C4-2B (cell line): ENCODE measurements around the gene SP5.

Experiments
- H3K27ac ChIP-seq: fragments of 450-650 bp; 2 replicates; pipeline ENCODE4 v1.5.1; 2017
- ZFX ChIP-seq: fragments of 450-650 bp; IDR thresholded peaks from 2 replicates; pipeline ENCODE4 v1.6.1; 2017
- TF ChIP-seq, protein P1 (sequence below): fragments of 450-650 bp; conservative IDR thresholded peaks from 2 replicates; pipeline ENCODE4 v1.5.1; 2017; ENCODE audit warnings: mild to moderate bottlenecking

The SP5 gene

DNA sequence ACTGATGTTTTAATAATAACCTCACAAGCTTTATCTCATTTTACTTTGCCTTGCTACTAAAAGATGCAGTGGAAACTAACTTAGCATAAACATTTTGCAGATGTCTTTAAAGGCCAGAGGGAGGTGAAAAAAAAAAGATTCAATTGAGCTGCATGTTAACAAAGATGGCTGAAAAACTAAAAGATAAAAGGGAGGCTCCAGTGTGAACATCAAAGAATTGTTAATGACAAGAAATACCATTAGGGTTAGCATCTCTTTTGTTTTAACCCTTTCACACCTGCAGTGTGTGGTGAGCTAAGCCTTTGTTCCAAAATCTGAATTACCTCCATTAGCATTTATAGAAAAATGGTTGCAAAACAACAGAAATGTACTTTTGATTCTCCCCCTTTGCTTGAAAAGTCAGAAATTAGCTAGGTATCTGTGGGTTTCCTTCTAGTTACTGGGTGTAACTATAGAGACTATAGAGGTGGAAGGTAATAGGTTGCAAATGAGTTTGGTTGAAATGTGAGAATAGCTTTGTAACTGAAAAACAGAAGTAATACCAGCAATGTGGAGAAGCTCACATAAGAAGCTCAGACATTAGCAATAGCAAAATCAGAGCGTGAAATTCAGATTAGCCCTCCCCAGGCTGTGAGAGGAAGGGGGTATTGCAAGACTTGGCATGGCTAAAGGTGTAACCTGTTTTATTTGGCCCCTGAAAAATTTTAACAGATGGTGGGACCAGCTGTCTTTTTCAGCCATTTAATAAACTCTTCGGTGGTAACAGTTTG is 34.8 kb upstream of the SP5 start:
- TF ChIP-seq ZFX: no peak
- TF ChIP-seq, protein P1, sequence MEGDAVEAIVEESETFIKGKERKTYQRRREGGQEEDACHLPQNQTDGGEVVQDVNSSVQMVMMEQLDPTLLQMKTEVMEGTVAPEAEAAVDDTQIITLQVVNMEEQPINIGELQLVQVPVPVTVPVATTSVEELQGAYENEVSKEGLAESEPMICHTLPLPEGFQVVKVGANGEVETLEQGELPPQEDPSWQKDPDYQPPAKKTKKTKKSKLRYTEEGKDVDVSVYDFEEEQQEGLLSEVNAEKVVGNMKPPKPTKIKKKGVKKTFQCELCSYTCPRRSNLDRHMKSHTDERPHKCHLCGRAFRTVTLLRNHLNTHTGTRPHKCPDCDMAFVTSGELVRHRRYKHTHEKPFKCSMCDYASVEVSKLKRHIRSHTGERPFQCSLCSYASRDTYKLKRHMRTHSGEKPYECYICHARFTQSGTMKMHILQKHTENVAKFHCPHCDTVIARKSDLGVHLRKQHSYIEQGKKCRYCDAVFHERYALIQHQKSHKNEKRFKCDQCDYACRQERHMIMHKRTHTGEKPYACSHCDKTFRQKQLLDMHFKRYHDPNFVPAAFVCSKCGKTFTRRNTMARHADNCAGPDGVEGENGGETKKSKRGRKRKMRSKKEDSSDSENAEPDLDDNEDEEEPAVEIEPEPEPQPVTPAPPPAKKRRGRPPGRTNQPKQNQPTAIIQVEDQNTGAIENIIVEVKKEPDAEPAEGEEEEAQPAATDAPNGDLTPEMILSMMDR: no peak
- no peak overlapping the region for H3K27ac ChIP-seq

- TF ChIP-seq ZFX: no peak
- TF ChIP-seq, protein P1: no peak
- H3K27ac ChIP-seq: no peak overlapping the region
These were observed 33.8 kb upstream of the SP5 start for GRCh38 chr2:170681311-170681710.

- TF ChIP-seq ZFX: no peak
- TF ChIP-seq, protein P1: no peak
These were observed 29.5 kb upstream of the SP5 start for GRCh38 chr2:170685591-170685990.

DNA sequence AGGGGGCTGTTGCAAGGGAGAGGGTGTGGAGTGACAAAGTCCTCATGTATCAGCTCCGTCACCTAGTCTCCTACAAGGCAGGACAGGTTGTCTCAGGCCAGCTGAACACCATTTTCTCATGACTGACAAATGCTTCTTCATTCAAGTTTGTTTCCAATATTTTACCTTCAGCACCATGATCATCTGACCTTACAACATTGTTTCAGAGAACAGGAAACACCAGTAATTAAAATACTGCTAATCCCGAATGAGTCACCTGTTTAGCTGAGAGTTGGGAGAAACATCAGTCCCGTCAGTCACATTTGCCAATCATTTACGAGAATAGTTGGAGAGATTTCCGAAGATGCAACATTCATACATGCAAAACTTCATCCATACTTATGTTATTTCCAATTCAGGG is 25.7 kb upstream of the SP5 start:
- TF ChIP-seq ZFX: no peak
- TF ChIP-seq, protein P1: no peak

More at GRCh38 chr2:170685591-170685990, 29.5 kb upstream of the SP5 start:
- H3K27ac ChIP-seq: no peak overlapping the region

DNA sequence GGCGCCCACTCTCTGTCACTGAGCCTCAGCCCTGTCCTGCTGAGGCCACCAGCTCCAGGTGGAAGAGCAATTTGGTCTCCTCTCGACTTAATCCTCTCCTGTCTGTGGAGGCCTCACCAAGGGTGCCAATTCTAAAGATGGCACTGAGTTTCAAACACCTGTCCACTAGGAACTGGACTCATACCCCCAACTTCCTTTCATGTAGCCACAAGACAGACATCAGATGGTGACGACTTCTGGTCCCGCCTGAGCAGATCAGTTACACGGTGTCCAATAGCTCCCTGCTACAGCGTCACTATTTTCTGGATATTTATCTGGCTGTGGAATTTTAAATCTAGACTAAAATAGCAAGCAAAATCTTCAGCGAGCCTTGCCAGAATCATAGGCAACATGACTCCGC is 24.5 kb upstream of the SP5 start:
- H3K27ac ChIP-seq: no peak overlapping the region
- TF ChIP-seq, protein P1: no peak
- no peak for TF ChIP-seq ZFX

More for the DNA sequence above, 25.7 kb upstream of the SP5 start:
- H3K27ac ChIP-seq: no peak overlapping the region

GRCh38 chr2:170694316-170694715 is 20.8 kb upstream of the SP5 start:
- TF ChIP-seq, protein P1: no peak
- TF ChIP-seq ZFX: no peak
- H3K27ac ChIP-seq: no peak overlapping the region

GRCh38 chr2:170695521-170696410 is 19.4 kb upstream of the SP5 start:
- no peak for TF ChIP-seq ZFX
- TF ChIP-seq, protein P1: no peak
- no peak overlapping the region for H3K27ac ChIP-seq
